HCT116 (cell line): ENCODE results near the gene BRS3. TPM values are rescaled to one million over a fixed set of nuclear protein-coding genes. Genes with fewer than 3 reads are reported as not detected.

Experiments
- ATAC-seq: fragments of 200-7000 bp; cut with Tn5 transposase; 2 replicates; pipeline ENCODE4 v1.9.1; 2020; ENCODE audit warnings: mild to moderate bottlenecking, moderate library complexity
- BruUV-seq: library from RNA; stranded (reverse); fragments of 400-500 nt; replicated peaks from 2 replicates; lab custom pipeline; 2021; lab: Mats Ljungman, UMichigan
- CTCF ChIA-PET: fragments of 300-600 bp; sonication (Branson Sonifier 250); formaldehyde crosslinking; loops from one replicate; lab custom pipeline; 2021; ENCODE audit warnings: antibody characterized with exemption; lab: Charles Lee
- POLR2A ChIA-PET: fragments of 300-600, 350-600 bp; sonication (Branson Sonifier 250); formaldehyde crosslinking; loops from one replicate; lab custom pipeline; 2021; ENCODE audit warnings: antibody characterized with exemption; lab: Charles Lee
- RAD21 ChIA-PET, 2 experiments: fragments of 300-600 bp; sonication (Branson Sonifier 250); formaldehyde crosslinking; loops; one replicate each; lab custom pipeline; 2023; ENCODE audit warnings: low total read pairs in 2 of 2; ENCODE audit not compliant: uncharacterized antibody in 2 of 2, unreplicated experiment in 2 of 2, low non-redundant PET in 1 of 2; lab: Charles Lee
- DNase-seq: peaks from one replicate; pipeline ENCODE4 v3.0.0-alpha.2; 2010; ENCODE audit warnings: low read depth, low spot score
- H2AFZ ChIP-seq: fragments of 200-600 bp; shearing (Covaris generic), sonication (generic); 2 replicates; pipeline ENCODE4 v1.6.1; 2017; ENCODE audit warnings: low read depth, mixed run types, mixed read lengths, antibody characterized with exemption, low read length; ENCODE audit not compliant: poor library complexity, severe bottlenecking
- H3K27ac ChIP-seq: 2 replicates; pipeline ENCODE4 v1.5.1; 2012; ENCODE audit warnings: low read depth, low read length
- H3K27me3 ChIP-seq: fragments of 200-600 bp; sonication (generic); 2 replicates; pipeline ENCODE4 v1.6.1; 2016; ENCODE audit warnings: mixed run types, low read length, mixed read lengths; ENCODE audit not compliant: insufficient read depth
- H3K36me3 ChIP-seq, 2 experiments: fragments of 200-500 bp in 1 of 2; fragments of 200-600 bp in 1 of 2; sonication (Bioruptor generic) in 1 of 2; sonication (generic) in 1 of 2; 2 replicates each; pipeline versions ENCODE4 v1.5.1 to v1.6.1; 2014 to 2016; ENCODE audit warnings: low read length in 2 of 2, inconsistent platforms in 1 of 2, mixed read lengths in 1 of 2, mixed run types in 1 of 2; ENCODE audit not compliant: insufficient read depth in 2 of 2, control insufficient read depth in 1 of 2
- H3K4me1 ChIP-seq, 2 experiments: fragments of 200-600 bp in 1 of 2; sonication (generic) in 1 of 2; 2 replicates each; pipeline versions ENCODE4 v1.5.1 to v1.6.1; 2012 to 2017; ENCODE audit warnings: low read length in 2 of 2, inconsistent platforms in 1 of 2, mild to moderate bottlenecking in 1 of 2, mixed read lengths in 1 of 2, mixed run types in 1 of 2, moderate library complexity in 1 of 2; ENCODE audit not compliant: insufficient read depth in 2 of 2, control insufficient read depth in 1 of 2
- H3K4me2 ChIP-seq: fragments of 200-600 bp; sonication (generic); 2 replicates; pipeline ENCODE4 v1.6.1; 2017; ENCODE audit warnings: mixed run types, low read length, mixed read lengths
- H3K4me3 ChIP-seq, 2 experiments: fragments of 200-600 bp in 1 of 2; sonication (generic) in 1 of 2; replicated peaks in 1 of 2; 2 replicates each; pipeline ENCODE4 v1.5.1; 2011 to 2016; ENCODE audit warnings: low read length in 2 of 2, control low read depth in 1 of 2, low read depth in 1 of 2, mild to moderate bottlenecking in 1 of 2, mixed read lengths in 1 of 2, mixed run types in 1 of 2
- H3K79me2 ChIP-seq: fragments of 200-600 bp; sonication (generic); 2 replicates; pipeline ENCODE4 v1.6.1; 2017; ENCODE audit warnings: mild to moderate bottlenecking, mixed run types, low read length, moderate library complexity, mixed read lengths; ENCODE audit not compliant: insufficient read depth
- H3K9ac ChIP-seq: fragments of 200-600 bp; sonication (generic); 2 replicates; pipeline ENCODE4 v1.6.1; 2016; ENCODE audit warnings: low read length, mixed read lengths
- H3K9me2 ChIP-seq: fragments of 200-600 bp; sonication (generic), shearing (Covaris generic); 2 replicates; pipeline ENCODE4 v1.6.1; 2017; ENCODE audit warnings: mixed run types, mild to moderate bottlenecking, moderate library complexity; ENCODE audit not compliant: insufficient read depth
- H3K9me3 ChIP-seq, 2 experiments: fragments of 200-500 bp in 1 of 2; fragments of 200-600 bp in 1 of 2; sonication (Bioruptor generic) in 1 of 2; sonication (generic) in 1 of 2; 2 replicates each; pipeline ENCODE4 v1.6.1; 2014 to 2017; ENCODE audit warnings: low read length in 2 of 2, mixed read lengths in 2 of 2, inconsistent platforms in 1 of 2, low read depth in 1 of 2, mild to moderate bottlenecking in 1 of 2, mixed run types in 1 of 2, moderate library complexity in 1 of 2; ENCODE audit not compliant: control insufficient read depth in 1 of 2, insufficient read depth in 1 of 2
- H4K20me1 ChIP-seq: fragments of 200-600 bp; sonication (generic), shearing (Covaris generic); 2 replicates; pipeline ENCODE4 v1.6.1; 2017; ENCODE audit warnings: mixed run types, mild to moderate bottlenecking, moderate library complexity; ENCODE audit not compliant: insufficient read depth
- CBX3 ChIP-seq: IDR thresholded peaks from 2 replicates; pipeline ENCODE4 v1.6.1; 2012; ENCODE audit warnings: low read depth
- CEBPB ChIP-seq: IDR thresholded peaks from 2 replicates; pipeline ENCODE4 v1.6.1; 2012; ENCODE audit warnings: low read depth
- CTCF ChIP-seq, 3 experiments: fragments of 200-600 bp in 1 of 3; sonication (generic) in 1 of 3; IDR thresholded peaks in 2 of 3; conservative IDR thresholded peaks in 1 of 3; 2 replicates each; pipeline ENCODE4 v1.5.1; 2012 to 2017; ENCODE audit warnings: low read depth in 2 of 3, low read length in 2 of 3, antibody characterized with exemption in 1 of 3, borderline replicate concordance in 1 of 3, control low read depth in 1 of 3, mild to moderate bottlenecking in 1 of 3, mixed read lengths in 1 of 3, mixed run types in 1 of 3, moderate library complexity in 1 of 3; ENCODE audit not compliant: insufficient read depth in 1 of 3
- EZH2 ChIP-seq: fragments of 200-600 bp; sonication (generic); IDR thresholded peaks from 2 replicates; pipeline ENCODE4 v1.6.1; 2017; ENCODE audit warnings: antibody characterized with exemption, mixed run types
- JUND ChIP-seq: IDR thresholded peaks from 2 replicates; pipeline ENCODE4 v1.6.1; 2012
- POLR2A ChIP-seq: IDR thresholded peaks from 2 replicates; pipeline ENCODE4 v1.7.0; 2011; ENCODE audit warnings: borderline replicate concordance; ENCODE audit not compliant: insufficient read depth, insufficient read length; ENCODE audit errors: extremely low read depth
- RAD21 ChIP-seq: IDR thresholded peaks from 2 replicates; pipeline ENCODE4 v1.6.1; 2012; ENCODE audit warnings: low read depth, mild to moderate bottlenecking
- SIN3A ChIP-seq: IDR thresholded peaks from 2 replicates; pipeline ENCODE4 v1.6.1; 2012; ENCODE audit warnings: low read depth
- SP1 ChIP-seq: IDR thresholded peaks from 2 replicates; pipeline ENCODE4 v1.6.1; 2012; ENCODE audit warnings: low read depth
- SRF ChIP-seq: IDR thresholded peaks from 2 replicates; pipeline ENCODE4 v1.6.1; 2012; ENCODE audit warnings: low read depth
- intact Hi-C: fragments of 100-400 bp; cut with micrococcal nuclease; formaldehyde crosslinking; loops from 2 replicates; pipeline ENCODE4 v1.10.0; 2022
- total RNA-seq: library from RNA; stranded (reverse); gene quantifications from one replicate; pipeline ENCODE4 v1.2.1, GENCODE V29; 2021; ENCODE audit not compliant: unreplicated experiment
- TF ChIP-seq, protein P1 (sequence below): IDR thresholded peaks from 2 replicates; pipeline ENCODE4 v1.6.1; 2012
- TF ChIP-seq, protein P2 (sequence below): IDR thresholded peaks from 2 replicates; pipeline ENCODE4 v1.6.1; 2011; ENCODE audit warnings: mild to moderate bottlenecking, low read length, moderate library complexity; ENCODE audit not compliant: insufficient replicate concordance; ENCODE audit errors: extremely low read depth

BRS3 gene
- total RNA-seq, 1 experiment from 2014 or later: not detected

DNA sequence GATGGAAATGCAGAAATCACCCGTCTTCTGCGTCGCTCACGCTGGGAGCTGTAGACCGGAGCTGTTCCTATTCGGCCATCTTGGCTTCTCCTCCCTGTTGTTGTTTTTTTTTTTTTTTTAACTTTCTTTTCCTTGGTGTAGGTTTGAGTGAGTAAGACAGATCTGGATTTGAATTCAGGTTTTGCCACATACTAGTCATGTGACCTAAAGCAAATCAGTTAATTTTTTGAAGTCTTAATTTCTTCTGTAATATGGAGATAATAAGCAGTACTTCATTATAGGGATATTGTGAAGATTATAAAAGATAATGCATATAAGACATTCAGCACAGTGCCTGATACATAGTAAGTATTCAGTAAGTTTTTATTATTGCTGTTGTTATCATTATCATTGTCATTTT lies 41.5 kb upstream of the BRS3 start:
- no peak overlapping the region for H3K4me2 ChIP-seq
- ChIA-PET CTCF (no interaction called here), RAD21 (no interaction called here), POLR2A (no interaction called here)
- H3K4me3 ChIP-seq: no peak overlapping the region
- H3K4me1 ChIP-seq: peaks cover 2 to 6% of the 10 kb centered on the region in 2 experiments; a peak in 1 of 4 replicates
- no peak overlapping the region for H2AFZ ChIP-seq
- no peak for TF ChIP-seq RAD21
- no peak for TF ChIP-seq CTCF (IDR thresholded peaks at IDR 0.05 in 2 of 3, conservative IDR thresholded peaks at IDR 0.05 in 1 of 3; ENCODE audit: borderline replicate concordance in 1 of 3, insufficient read depth in 1 of 3, low read depth in 2 of 3, low read length in 2 of 3)
- no peak for TF ChIP-seq SRF
- no peak for TF ChIP-seq CEBPB
- no peak for TF ChIP-seq SIN3A
- no peak for TF ChIP-seq CBX3
- TF ChIP-seq, protein P1, sequence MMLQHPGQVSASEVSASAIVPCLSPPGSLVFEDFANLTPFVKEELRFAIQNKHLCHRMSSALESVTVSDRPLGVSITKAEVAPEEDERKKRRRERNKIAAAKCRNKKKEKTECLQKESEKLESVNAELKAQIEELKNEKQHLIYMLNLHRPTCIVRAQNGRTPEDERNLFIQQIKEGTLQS: no peak
- TF ChIP-seq SP1: no peak
- TF ChIP-seq EZH2: no peak
- TF ChIP-seq POLR2A: no peak
- ATAC-seq: no peak
- no peak for DNase-seq
- H3K9me2 ChIP-seq: no peaks in the 10 kb centered on the region
- H3K9ac ChIP-seq: no peak overlapping the region
- H4K20me1 ChIP-seq: no peaks in the 10 kb centered on the region
- H3K36me3 ChIP-seq: no peaks in the 10 kb centered on the region
- no peaks in the 10 kb centered on the region for H3K79me2 ChIP-seq
- intact Hi-C loops: no loop called here
- H3K27ac ChIP-seq: no peak overlapping the region
- no TSS peak for BruUV-seq
- no peaks in the 10 kb centered on the region for H3K27me3 ChIP-seq
- H3K9me3 ChIP-seq: no peaks in the 10 kb centered on the region

DNA sequence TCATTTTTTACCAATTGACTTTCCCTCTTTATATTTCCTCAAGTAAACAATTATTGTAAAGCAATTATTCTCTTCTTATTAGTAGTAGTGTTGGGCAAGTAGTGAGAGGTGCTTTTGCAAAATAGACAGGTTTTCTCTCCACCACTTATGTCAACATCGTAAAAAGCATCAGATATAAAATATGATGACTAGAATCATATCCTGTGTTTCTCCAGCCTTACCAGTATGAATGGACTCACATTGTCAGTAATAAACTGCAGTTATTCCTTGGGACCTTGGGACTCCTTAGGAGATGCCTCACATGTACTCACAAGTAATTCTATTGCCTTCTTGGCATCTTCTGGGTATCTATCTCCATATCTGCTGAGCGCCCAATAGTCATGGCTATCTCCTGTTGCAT lies 40.4 kb upstream of the BRS3 start:
- H3K9me3 ChIP-seq: no peaks in the 10 kb centered on the region
- intact Hi-C loops: no loop called here
- no peak overlapping the region for H3K4me2 ChIP-seq
- H3K27me3 ChIP-seq: no peaks in the 10 kb centered on the region
- H3K4me1 ChIP-seq: peaks cover 2 to 6% of the 10 kb centered on the region in 2 experiments; a peak in 1 of 4 replicates
- ChIA-PET CTCF (no interaction called here), RAD21 (no interaction called here), POLR2A (no interaction called here)
- no peak overlapping the region for H3K27ac ChIP-seq
- ATAC-seq (no peak), DNase-seq (no peak)
- H3K79me2 ChIP-seq: no peaks in the 10 kb centered on the region
- TF ChIP-seq EZH2: no peak
- TF ChIP-seq SIN3A: no peak
- TF ChIP-seq, protein P2, sequence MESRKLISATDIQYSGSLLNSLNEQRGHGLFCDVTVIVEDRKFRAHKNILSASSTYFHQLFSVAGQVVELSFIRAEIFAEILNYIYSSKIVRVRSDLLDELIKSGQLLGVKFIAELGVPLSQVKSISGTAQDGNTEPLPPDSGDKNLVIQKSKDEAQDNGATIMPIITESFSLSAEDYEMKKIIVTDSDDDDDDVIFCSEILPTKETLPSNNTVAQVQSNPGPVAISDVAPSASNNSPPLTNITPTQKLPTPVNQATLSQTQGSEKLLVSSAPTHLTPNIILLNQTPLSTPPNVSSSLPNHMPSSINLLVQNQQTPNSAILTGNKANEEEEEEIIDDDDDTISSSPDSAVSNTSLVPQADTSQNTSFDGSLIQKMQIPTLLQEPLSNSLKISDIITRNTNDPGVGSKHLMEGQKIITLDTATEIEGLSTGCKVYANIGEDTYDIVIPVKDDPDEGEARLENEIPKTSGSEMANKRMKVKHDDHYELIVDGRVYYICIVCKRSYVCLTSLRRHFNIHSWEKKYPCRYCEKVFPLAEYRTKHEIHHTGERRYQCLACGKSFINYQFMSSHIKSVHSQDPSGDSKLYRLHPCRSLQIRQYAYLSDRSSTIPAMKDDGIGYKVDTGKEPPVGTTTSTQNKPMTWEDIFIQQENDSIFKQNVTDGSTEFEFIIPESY: no peak
- no peak for TF ChIP-seq JUND
- no peaks in the 10 kb centered on the region for H3K36me3 ChIP-seq
- no peaks in the 10 kb centered on the region for H3K9me2 ChIP-seq
- H3K9ac ChIP-seq: no peak overlapping the region
- BruUV-seq: no TSS peak
- no peak overlapping the region for H3K4me3 ChIP-seq
- no peaks in the 10 kb centered on the region for H4K20me1 ChIP-seq
- H2AFZ ChIP-seq: no peak overlapping the region
